GM21786 (cell line): Measurements from ENCODE around the gene ENPP3.

ENCODE experiments used
- ATAC-seq: cut with Tn5 transposase; IDR thresholded peaks from one replicate; pipeline ENCODE4 v1.9.1; 2021; ENCODE audit not compliant: unreplicated experiment

The ENPP3 gene

DNA sequence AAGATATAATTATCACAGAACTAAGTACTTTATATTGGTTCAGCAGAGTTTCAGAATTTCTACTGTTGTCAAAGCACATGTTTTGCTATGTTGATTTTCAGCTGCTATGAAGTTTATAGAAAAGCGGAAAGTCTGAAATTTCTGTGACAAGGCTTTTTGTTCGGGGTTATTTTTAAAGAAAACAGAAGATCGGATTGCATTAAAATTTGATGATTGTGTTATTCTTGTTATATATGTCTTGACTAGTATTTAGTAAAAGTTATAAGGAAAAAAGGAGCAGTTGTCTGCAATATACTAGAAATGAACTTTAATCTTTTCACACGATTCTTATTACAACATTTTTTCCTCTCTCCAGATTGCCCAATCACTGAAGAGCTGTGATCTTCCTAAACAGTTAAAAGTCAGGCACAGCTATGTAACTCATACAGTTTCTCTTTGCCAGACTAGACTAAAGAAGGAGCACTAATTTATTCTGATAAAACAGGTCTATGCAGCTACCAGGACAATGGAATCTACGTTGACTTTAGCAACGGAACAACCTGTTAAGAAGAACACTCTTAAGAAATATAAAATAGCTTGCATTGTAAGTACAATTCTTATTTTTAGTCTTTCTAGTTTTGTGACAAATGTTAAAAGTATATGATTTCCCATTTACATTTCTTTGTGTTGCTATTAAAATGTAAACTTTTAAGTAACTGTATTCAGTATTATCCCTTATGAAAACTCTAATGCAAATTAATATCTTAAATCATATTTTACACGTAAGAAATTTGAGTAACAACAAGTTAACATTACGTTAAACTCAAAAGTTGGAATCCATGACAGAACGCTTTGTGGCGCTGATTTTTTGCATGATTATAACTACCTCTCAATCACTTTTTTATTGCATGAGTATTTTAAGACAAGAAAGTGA lies at the start of gene ENPP3:
Gene ENPP3 (plus strand): TSS at position 423 of the 913 bp plus-strand sequence. CDS start 83 bp downstream, at position 506.
- ATAC-seq, result no peak

DNA sequence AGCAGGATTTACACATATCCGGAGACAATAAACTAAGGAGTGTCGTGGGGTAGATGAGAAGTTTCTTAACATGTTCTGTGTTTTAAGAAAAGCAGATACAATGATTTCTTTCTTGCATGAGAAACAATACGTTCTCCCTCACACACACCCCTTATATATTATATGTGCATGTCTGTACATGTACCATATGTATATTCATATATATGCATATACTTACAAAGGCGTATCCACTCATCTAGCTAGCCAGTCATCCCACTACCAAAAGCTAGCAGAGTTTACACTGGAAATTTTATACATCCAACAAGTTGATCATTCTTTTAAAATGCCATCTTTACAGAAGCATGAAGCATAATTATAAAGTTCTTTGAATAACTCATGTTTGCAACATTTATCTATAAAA lies 49.2 kb upstream of the ENPP3 start:
- no peak for ATAC-seq

DNA sequence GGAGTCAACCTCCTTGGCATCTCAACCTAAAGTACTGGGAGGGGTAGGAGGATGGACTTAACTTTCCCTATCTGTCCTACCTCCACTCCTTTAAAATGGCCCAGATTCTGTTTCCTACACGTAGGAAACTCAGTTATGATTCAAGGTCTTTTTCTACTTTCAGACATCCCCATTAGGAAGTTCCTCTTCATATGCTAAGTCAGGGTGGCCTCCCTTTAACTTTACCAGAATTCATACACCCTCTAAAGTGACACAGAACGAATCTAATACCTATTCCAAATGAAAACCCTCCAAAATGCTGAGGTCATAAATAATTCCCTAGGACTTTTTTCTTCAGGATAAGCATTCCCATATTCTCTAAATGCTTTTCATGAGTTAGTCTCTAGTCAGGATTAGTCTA lies 48.5 kb upstream of the ENPP3 start:
- no peak for ATAC-seq

DNA sequence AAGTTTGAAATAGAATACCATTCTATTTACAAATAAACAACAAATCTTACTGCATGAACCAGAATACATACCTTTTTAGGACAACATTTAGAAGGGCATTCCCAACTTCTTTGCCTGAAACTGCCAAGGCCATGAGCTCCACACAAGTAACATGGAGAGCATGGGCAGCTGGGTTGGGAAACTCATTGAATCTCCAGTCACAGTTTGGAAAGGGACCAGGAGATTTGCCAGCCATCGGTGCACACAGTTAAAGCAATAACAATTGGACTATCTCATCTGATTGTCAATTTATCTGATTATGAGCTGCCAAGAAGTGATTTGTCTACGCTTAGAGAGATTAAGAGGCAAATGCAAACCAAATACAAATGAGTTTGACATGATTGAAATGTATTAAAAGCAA lies 44.2 kb upstream of the ENPP3 start:
- ATAC-seq, result no peak

DNA sequence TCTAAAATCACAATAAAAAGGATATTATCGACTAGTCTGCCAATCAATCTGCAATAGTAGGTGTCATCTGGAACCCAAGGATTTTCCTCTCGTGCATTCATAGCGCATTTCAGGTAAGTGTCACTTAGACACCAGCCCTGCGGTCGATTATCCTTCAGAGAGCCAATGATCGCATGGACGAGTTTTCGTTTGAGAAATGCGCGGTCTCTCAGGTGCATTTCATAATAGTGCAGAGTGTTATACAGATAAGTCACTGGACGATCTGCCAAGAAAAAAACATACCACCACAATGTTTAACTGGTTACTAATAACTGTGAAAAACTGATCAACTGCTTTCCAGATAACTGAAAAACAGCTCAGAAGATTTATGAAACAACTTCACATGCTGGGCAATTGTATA lies 43.0 kb upstream of the ENPP3 start:
- no peak for ATAC-seq

DNA sequence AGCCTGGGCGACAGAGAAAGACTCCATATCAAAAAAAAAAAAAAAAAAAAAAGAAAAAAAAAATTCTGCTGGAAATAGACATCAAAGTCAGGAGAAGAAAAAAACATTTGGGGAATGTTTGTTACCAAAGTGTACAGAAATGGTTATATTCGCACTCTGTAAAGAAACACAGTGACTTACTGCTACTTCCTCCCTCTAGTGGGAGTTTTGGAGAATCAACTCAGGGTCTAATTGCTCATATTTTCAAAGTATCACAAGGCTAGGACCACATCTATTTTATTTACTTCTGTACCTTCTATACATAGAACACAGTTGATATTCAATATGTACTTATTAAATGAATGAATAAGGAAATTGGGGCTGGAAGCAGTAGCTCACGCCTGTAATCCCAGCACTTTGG lies 39.7 kb upstream of the ENPP3 start:
- no peak for ATAC-seq

DNA sequence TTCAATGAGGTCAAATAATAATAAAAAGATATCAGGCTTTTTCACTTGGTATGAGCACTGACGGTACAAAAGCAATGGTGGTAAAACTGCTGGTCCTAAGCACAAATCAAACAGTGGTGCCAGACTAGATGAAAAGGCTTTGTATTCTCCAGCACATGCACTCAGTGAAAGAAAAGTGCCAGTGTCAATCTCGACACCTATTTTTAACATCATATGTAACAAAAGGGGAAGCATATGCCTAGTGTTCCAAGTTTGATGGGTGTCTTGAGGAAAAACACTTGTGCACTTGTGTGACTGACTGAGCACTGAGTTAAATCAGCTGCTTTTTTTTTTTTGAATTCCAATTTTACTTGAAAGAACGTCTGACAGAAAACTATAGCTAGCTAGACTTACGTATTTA lies 36.4 kb upstream of the ENPP3 start:
- ATAC-seq, result no peak

DNA sequence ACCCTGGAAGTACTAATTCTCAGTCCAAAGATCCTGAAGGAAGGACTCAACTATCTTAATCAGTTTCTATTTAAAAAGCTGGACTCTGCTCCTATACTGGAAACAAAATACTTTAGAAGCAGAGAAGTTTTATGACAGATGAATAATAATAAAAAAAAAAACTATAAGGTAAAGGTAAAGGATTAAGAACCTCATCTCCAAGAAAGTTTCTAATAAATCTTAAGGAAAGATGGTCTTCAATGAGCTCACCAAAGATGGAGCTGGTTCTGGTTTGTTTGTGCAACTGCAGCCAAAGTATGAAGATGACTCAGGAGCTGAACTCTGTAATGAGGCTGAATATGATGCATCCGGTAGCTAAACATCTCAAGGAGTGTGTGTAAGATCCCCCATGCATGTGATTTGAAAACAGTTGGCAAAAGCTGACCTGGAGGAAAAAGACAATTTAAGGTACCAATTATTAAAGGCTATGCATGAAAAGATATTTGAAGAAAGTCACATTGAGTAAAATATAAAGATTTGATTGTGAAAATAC lies 34.3 kb upstream of the ENPP3 start:
- no peak for ATAC-seq

DNA sequence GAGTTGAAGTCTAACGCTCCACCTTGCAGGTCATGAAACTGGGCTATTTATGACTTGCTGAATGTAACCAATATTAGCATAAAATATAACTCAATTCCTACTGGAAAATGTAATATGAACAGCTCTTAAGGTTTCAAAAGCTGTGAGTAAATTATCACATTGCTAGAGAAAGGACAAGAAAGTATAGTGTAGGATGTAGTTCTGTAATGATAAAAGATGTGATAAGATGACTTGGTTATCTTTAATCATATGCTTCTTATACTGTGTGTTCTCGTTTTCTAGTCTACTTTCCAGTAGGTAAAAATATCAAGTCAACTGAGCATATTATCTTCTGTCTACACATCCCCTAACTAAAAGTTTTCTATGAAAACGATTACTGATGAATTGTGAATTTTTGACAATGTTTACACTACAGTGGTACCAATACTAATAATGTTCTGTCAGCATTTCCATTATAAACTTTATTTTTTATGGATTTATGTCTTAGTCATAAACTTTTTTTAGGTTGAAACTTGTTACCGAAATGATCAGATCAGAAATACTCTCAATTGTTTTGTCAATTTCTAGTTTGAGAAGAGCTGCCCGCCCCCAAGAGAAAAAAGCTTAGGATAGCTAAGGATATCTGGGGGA lies 23.7 kb upstream of the ENPP3 start:
- ATAC-seq, result no peak

DNA sequence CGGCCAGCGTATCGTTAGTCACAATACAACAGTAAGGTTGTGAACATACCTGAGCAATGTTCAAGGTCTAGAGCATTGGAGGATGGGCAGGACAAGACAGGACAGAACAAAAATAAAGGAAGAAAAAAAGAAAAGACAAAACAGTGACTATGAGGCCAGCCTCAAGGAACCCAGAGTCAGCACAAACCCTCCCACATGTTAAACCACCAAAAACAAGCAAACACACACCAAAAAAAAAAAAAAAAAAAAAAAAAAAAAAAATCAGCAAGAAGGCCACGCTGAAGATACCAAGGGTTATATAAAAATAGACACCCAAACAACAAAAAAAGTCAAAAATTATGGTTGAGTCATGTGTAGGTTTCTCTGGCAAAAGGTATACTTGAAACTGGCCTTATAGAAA lies 21.8 kb upstream of the ENPP3 start:
- ATAC-seq, result no peak

DNA sequence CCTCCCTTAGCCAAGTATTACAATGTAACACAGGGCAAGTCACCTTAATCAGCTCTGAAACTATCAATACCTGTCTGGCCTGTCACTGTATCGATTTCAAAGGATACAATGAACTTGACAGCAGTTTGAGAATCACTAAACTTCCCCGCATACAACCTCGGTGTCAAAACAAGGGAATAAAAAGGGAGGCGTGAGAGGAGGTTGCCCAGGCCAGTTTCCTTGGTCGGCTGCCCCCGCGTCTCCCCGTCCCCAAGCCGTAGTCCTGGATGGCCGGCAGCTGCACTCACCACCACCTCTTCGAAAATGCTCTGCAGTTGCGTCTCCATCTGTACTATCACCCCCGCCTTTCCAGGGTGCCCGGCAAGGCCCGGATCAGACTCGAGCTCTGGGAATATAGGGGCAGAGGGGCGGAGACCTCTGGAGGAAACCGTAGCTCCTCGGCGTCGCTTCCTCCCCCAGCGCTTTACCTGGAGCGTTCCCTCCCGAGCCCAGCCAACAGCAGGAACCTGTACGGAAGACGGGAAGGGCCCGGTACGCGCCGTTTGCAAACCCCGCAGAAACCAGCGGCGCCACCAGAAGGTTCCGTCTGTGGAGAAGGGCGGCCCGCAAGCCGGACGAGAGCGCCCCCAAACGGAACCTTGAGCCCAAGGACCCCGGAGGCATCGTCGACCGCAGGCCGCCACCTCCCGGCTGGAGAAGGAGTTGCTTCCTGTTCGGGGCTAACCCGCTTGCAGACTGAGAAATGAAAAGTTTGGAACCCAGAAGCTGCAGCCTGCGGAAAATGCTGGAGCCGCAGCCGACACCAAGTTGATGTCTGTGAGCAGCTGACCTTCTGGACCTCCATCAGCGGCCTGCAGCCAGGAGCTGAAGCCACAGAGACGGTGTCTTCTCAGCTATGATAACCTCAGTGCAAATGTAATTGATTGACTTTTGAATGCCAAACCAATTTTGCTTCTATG lies 9.1 kb upstream of the ENPP3 start, which contains the start of gene MED23:
Gene MED23 (minus strand): TSS at position 519 of the 959 bp plus-strand sequence. CDS start 193 bp downstream, at position 326.
- ATAC-seq, result peak; percentile 97

DNA sequence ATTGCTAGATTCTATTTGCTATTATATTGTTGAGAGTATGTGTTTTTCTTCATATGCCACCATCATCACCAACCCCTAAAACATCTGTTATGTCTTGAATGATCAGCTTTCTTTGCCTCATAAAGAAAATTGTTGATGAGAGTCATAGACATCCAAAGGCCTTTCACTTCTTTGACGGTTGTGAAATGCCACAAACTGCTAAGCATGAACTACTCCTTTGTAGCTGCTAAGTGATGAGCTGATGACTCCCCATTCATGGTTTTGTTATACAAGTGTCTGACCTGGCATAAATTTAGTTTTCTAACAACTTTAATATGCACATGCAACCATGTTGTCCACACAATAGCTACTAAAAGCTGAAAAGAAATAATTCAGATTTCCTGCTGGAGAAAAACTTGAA lies 8.4 kb upstream of the ENPP3 start:
- no peak for ATAC-seq

DNA sequence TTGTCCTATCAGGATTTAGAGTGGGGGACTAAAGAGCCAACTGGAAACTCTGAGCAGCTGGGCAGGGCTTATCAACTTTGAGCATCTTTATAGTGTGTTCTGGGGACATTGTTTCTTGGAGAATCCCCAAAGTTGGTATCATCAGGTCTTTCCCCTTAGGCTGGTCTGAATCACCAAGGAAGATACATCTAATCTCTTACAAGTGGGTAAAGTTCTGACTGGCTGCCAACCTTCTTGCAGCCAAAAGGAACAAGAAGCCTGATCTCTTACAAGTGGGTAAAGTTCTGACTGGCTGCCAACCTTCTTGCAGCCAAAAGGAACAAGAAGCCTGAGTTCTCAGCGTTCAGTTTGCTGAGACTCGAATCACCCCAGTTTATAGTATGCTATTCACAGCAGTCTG lies 7.5 kb upstream of the ENPP3 start:
- ATAC-seq, result no peak

DNA sequence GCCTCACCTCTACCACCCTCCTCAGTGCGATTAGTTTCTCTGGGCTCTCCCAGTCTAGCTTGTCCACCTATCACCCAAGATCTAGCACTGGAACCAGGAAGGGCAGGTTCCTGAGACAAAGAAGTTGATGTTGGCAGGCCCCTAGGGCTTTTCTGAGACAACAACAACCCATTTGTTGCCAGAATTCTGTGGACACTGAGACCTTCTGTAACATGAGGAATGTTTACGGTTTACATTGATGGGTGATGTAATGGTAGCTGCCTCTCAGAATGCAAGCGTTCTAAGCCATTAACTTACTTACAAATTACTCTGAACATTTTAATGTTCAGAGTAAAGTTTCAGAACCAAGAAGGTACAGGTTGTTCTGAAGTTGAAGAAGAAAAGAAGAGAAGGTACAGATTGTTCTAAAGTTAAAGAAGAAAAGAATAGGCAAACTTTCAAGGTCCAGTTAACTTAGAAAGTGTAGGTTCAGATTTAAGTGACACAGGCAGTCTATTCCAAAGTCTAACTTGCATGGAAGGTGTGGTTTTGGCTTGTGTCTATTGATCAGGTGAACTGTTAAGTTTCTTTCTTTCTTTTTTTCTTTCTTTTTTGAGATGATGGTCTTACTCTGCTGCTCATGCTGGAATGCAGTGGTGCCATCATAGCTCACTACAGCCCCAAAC lies 5.3 kb upstream of the ENPP3 start:
- no peak for ATAC-seq

DNA sequence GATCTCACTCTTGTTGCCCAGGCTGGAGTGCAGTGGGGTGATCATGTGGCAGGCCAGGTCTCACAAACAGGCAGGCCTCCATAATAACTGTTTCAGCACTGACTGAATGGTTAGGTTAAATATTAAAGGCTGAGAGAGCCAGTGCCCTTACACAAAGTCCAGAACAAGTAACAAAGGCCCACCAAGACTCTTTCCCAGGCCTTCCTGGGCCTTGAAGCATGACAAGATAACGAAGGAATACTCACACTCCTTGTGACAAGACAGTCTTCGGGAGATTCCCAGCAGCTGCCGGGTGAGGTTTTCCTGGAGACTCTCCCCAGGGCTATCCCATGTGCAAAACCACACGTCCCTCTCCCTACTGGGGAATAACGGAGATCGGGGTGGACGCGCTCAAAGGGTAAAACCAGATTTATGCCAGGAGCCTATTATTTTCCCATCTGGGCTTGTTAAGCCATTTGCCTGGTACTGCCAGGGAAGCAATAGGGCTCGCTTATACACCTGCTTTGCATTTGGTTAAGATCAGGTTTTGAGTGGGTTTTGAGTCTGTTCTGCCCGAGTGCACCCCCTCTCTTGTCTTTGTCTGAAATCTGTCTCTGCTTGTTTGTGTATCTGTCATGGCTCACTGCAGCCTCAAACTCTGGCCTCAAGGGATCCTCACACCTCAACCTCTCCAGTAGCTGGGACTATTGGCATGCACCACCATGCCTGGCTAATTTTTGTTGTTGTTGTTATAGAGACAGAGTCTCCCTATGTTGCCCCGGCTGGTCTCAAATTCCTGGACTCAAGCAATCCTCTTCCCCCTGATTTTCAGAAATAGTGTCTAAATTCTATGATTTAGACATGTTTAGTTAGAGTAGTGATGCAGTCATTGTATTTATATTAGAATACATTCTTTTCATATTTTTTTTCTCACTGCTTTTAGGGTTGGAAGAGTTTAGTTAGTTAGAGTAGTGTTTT lies 1.4 kb upstream of the ENPP3 start:
- ATAC-seq, result peak; percentile 79

DNA sequence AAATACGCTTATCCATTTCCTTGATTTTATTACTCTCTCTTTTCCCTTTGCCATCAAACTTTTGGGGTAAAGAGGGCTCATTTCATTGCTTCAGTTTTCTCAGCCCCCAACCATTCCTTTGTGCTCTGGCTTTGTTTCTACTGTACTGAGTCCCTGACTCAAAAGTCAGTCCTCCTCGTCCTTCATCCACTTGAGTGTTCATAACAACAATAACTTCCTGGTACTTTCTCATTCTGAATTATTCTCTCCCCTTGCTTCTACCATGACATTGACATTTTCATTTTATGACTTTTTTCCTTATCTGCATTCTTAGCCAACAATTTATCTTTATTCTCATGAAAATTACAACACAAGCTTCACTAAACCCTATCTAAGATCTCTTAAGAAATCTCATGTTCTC lies 911 bp downstream of the ENPP3 start:
- ATAC-seq, result no peak

DNA sequence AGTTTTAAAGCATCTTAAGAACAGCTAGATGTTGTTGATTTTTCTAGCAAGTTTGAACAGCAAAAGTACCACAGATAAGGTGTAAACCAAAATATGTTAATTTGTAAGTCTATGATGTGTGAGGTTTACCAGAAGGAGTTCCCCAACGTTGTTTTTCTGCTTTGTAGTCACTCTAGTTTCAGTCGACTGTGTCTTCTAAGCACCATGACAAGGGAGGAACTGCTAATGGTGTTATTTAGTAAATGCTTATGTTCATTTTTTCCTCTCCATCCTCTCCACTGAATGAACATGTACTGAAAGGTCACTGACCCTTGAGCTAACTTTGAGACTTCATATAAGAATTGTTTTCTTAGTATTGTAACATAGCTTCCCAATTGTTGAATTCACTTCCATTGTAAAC lies 3.0 kb downstream of the ENPP3 start:
- peak; percentile 56 for ATAC-seq

DNA sequence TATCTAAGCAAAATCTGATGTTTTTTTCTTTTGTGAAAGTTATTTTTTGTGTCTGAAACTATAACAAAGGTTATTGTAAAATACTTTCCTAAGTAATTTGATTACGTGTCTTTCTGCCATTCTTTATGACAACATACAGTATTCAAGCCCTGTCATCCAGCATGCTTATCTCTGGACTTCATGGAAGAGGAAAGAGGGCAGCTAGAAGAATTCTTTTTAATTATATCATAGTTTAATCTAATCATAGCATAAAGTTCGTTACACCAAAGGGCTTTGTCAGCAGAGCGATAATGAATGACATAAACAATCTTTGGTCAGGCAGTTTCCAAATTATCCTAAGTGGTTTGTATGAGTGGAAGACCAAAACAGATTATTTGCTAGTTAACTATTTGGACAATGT lies 3.5 kb downstream of the ENPP3 start:
- no peak for ATAC-seq

DNA sequence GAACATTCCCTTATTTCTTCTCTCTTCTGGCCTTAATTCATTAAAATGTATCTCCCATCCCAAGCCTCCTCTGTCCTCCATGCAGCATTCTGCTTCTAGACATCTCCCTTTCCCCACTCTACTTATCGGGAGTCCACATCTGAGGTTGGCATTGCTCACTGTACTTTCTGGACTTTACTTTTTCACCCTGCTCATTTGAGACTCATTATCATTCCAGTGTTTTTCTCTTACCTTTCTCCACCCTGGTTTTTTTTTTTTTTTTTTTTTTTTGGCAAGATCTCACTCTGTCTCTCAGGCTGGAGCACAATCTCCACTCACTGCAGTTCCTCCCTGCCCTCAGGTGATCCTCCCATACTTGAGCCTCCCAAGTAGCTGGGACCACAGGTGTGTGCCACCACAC lies 4.5 kb downstream of the ENPP3 start:
- ATAC-seq, result no peak
